Loucy (cell line): ENCODE measurements around the gene DEFB108B.
"Not testable (repeated sequence)": the region's sequence is repeated elsewhere in the genome, so short reads cannot be mapped to it uniquely, and the experiment has no call there.

Source experiments
- H2AFZ ChIP-seq: fragments of 200-600 bp; sonication (generic); 2 replicates; pipeline ENCODE4 v1.6.0; 2016; ENCODE audit warnings: antibody characterized with exemption, mild to moderate bottlenecking, low read length, moderate library complexity
- H3F3A ChIP-seq: fragments of 200-600 bp; 2 replicates; pipeline ENCODE4 v1.6.0; 2016; ENCODE audit warnings: antibody characterized with exemption, low read depth, mild to moderate bottlenecking
- H3K27me3 ChIP-seq: fragments of 200-600 bp; sonication (generic); 2 replicates; pipeline ENCODE4 v1.6.1; 2014; ENCODE audit warnings: low read length, mild to moderate bottlenecking; ENCODE audit not compliant: insufficient read depth, poor library complexity, severe bottlenecking
- H3K36me3 ChIP-seq: fragments of 200-600 bp; sonication (generic); 2 replicates; pipeline ENCODE4 v1.6.1; 2016; ENCODE audit warnings: low read length; ENCODE audit not compliant: insufficient read depth
- H3K4me1 ChIP-seq: fragments of 200-600 bp; sonication (generic); 2 replicates; pipeline ENCODE4 v1.5.1; 2014; ENCODE audit warnings: low read length, mild to moderate bottlenecking; ENCODE audit not compliant: insufficient read depth, poor library complexity, severe bottlenecking
- H3K4me2 ChIP-seq: fragments of 200-600 bp; sonication (generic); 2 replicates; pipeline ENCODE4 v1.6.0; 2014; ENCODE audit warnings: antibody characterized with exemption, low read length, low read depth, mild to moderate bottlenecking; ENCODE audit not compliant: poor library complexity, severe bottlenecking
- H3K4me3 ChIP-seq: fragments of 200-600 bp; sonication (generic); 2 replicates; pipeline ENCODE4 v1.5.1; 2014; ENCODE audit warnings: low read length, mild to moderate bottlenecking, mixed read lengths; ENCODE audit not compliant: poor library complexity, severe bottlenecking
- H3K79me2 ChIP-seq: fragments of 200-600 bp; sonication (generic); 2 replicates; pipeline ENCODE4 v1.6.1; 2014; ENCODE audit warnings: low read length; ENCODE audit not compliant: insufficient read depth
- H3K9ac ChIP-seq: fragments of 200-600 bp; sonication (generic); 2 replicates; pipeline ENCODE4 v1.6.0; 2014; ENCODE audit warnings: mild to moderate bottlenecking, low read depth, low read length, moderate library complexity; ENCODE audit not compliant: poor library complexity, severe bottlenecking
- H3K9me2 ChIP-seq: fragments of 200-600 bp; sonication (generic); replicated peaks from 2 replicates; pipeline ENCODE4 v1.6.1; 2016; ENCODE audit warnings: low read depth, low read length, mixed read lengths
- H3K9me3 ChIP-seq: fragments of 200-600 bp; sonication (generic); 2 replicates; pipeline ENCODE4 v1.6.1; 2014; ENCODE audit warnings: mild to moderate bottlenecking, antibody characterized with exemption, low read length, low read depth; ENCODE audit not compliant: insufficient read depth
- H4K20me1 ChIP-seq: fragments of 200-600 bp; sonication (generic); 2 replicates; pipeline ENCODE4 v1.6.0; 2014; ENCODE audit warnings: antibody characterized with exemption, low read length, mild to moderate bottlenecking; ENCODE audit not compliant: insufficient read depth, poor library complexity, severe bottlenecking
- CTCF ChIP-seq: fragments of 200-600 bp; sonication (generic); conservative IDR thresholded peaks from 2 replicates; pipeline ENCODE4 v1.5.1; 2014; ENCODE audit warnings: mild to moderate bottlenecking, antibody characterized with exemption, low read length
- EZH2phosphoT487 ChIP-seq: fragments of 200-600 bp; IDR thresholded peaks from 2 replicates; pipeline ENCODE4 v1.6.1; 2018; ENCODE audit warnings: antibody characterized with exemption, mild to moderate bottlenecking, moderate library complexity, borderline replicate concordance

DEFB108B gene

GRCh38 chr11:71843858-71844257 lies 10.9 kb downstream of the DEFB108B start:
- H3K9me2 ChIP-seq, result no peaks in the 10 kb centered on the region
- H3K9ac ChIP-seq, result no peak overlapping the region
- no peaks in the 10 kb centered on the region for H3K4me1 ChIP-seq
- no peak overlapping the region for H3K4me3 ChIP-seq
- H3K79me2 ChIP-seq, result no peaks in the 10 kb centered on the region
- H3K9me3 ChIP-seq, result no peaks in the 10 kb centered on the region
- H4K20me1 ChIP-seq, result no peaks in the 10 kb centered on the region
- no peaks in the 10 kb centered on the region for H3K27me3 ChIP-seq
- no peaks in the 10 kb centered on the region for H3F3A ChIP-seq
- H3K36me3 ChIP-seq, result no peaks in the 10 kb centered on the region
- TF ChIP-seq CTCF (no peak), EZH2phosphoT487 (no peak)
- no peak overlapping the region for H3K4me2 ChIP-seq
- no peak overlapping the region for H2AFZ ChIP-seq

- not testable (repeated sequence) for H3K9me2 ChIP-seq, H3K79me2 ChIP-seq, H3K4me1 ChIP-seq, H4K20me1 ChIP-seq, H3F3A ChIP-seq, H3K4me3 ChIP-seq, H3K36me3 ChIP-seq, H2AFZ ChIP-seq, H3K9me3 ChIP-seq, H3K9ac ChIP-seq, H3K4me2 ChIP-seq, H3K27me3 ChIP-seq
Measured at GRCh38 chr11:71853895-71854294, 20.9 kb downstream of the DEFB108B start.

GRCh38 chr11:71855880-71856279 lies 22.9 kb downstream of the DEFB108B start:
- H3K27me3 ChIP-seq, H3K36me3 ChIP-seq, H3K4me3 ChIP-seq, H3K9me3 ChIP-seq, H3K4me2 ChIP-seq, H3K9me2 ChIP-seq, H3K9ac ChIP-seq, H2AFZ ChIP-seq, H3K4me1 ChIP-seq, H4K20me1 ChIP-seq, H3F3A ChIP-seq, H3K79me2 ChIP-seq: not testable (repeated sequence)

GRCh38 chr11:71860835-71861234 lies 27.8 kb downstream of the DEFB108B start:
- H3K27me3 ChIP-seq, result not testable (repeated sequence)

GRCh38 chr11:71863978-71864627 lies 31.1 kb downstream of the DEFB108B start:
- not testable (repeated sequence) for H3K4me1 ChIP-seq, H3K9ac ChIP-seq, H4K20me1 ChIP-seq, H3K27me3 ChIP-seq, H3K79me2 ChIP-seq, H3K4me3 ChIP-seq, H3K4me2 ChIP-seq, H3F3A ChIP-seq, H3K9me3 ChIP-seq, H3K36me3 ChIP-seq, H2AFZ ChIP-seq, H3K9me2 ChIP-seq
- peak; percentile 61 for TF ChIP-seq CTCF

More at GRCh38 chr11:71860835-71861234, 27.8 kb downstream of the DEFB108B start:
- not testable (repeated sequence) for H3K4me2 ChIP-seq, H3K4me1 ChIP-seq, H4K20me1 ChIP-seq, H3K9me3 ChIP-seq, H3K79me2 ChIP-seq, H3F3A ChIP-seq, H3K9me2 ChIP-seq, H3K4me3 ChIP-seq, H3K36me3 ChIP-seq, H2AFZ ChIP-seq, H3K9ac ChIP-seq

GRCh38 chr11:71867209-71867608 lies 34.2 kb downstream of the DEFB108B start:
- not testable (repeated sequence) for H3K9ac ChIP-seq, H3K9me2 ChIP-seq, H3K4me2 ChIP-seq, H3K27me3 ChIP-seq, H3K36me3 ChIP-seq, H3K9me3 ChIP-seq, H3K79me2 ChIP-seq, H4K20me1 ChIP-seq, H2AFZ ChIP-seq, H3K4me1 ChIP-seq, H3F3A ChIP-seq, H3K4me3 ChIP-seq
